Smooth muscle cell (in vitro differentiated cells): ENCODE measurements around the gene DCPS. TPM values are rescaled to one million over a fixed set of nuclear protein-coding genes. Genes with fewer than 3 reads are reported as not detected.

Experiments
- DNase-seq: peaks from one replicate; lab custom pipeline; 2025; ENCODE audit not compliant: unreplicated experiment; lab: John Stamatoyannopoulos, UW
- H2AFZ ChIP-seq: fragments of 200-600 bp; sonication (generic); 2 replicates; pipeline ENCODE4 v1.6.0; 2016; ENCODE audit warnings: antibody characterized with exemption, low read depth, mild to moderate bottlenecking
- H3F3A ChIP-seq: fragments of 200-600 bp; sonication (generic); 2 replicates; pipeline ENCODE4 v1.6.0; 2017; ENCODE audit warnings: antibody characterized with exemption, low read depth
- H3K27ac ChIP-seq: fragments of 200-600 bp; sonication (generic); 2 replicates; pipeline ENCODE4 v1.5.1; 2016; ENCODE audit warnings: low read depth, mild to moderate bottlenecking
- H3K27me3 ChIP-seq: fragments of 200-600 bp; sonication (generic); 2 replicates; pipeline ENCODE4 v1.6.1; 2016; ENCODE audit warnings: low read depth, mild to moderate bottlenecking
- H3K36me3 ChIP-seq: fragments of 200-600 bp; sonication (generic); 2 replicates; pipeline ENCODE4 v1.5.1; 2016; ENCODE audit warnings: low read depth
- H3K4me1 ChIP-seq: fragments of 200-600 bp; sonication (generic); 2 replicates; pipeline ENCODE4 v1.5.1; 2016; ENCODE audit warnings: low read depth
- H3K4me2 ChIP-seq: fragments of 200-600 bp; sonication (generic); 2 replicates; pipeline ENCODE4 v1.6.0; 2016; ENCODE audit warnings: mild to moderate bottlenecking
- H3K4me3 ChIP-seq: fragments of 200-600 bp; sonication (generic); 2 replicates; pipeline ENCODE4 v1.5.1; 2016; ENCODE audit warnings: mild to moderate bottlenecking
- H3K79me2 ChIP-seq: fragments of 200-600 bp; sonication (generic); 2 replicates; pipeline ENCODE4 v1.6.0; 2016; ENCODE audit warnings: low read depth, mild to moderate bottlenecking
- H3K9ac ChIP-seq: fragments of 200-600 bp; sonication (generic); 2 replicates; pipeline ENCODE4 v1.6.0; 2016; ENCODE audit warnings: low read depth
- H3K9me3 ChIP-seq: fragments of 200-600 bp; sonication (generic); replicated peaks from 2 replicates; pipeline ENCODE4 v1.5.1; 2016; ENCODE audit warnings: low read depth
- H4K20me1 ChIP-seq: fragments of 200-600 bp; sonication (generic); 2 replicates; pipeline ENCODE4 v1.6.0; 2016; ENCODE audit warnings: low read depth
- CTCF ChIP-seq: fragments of 200-600 bp; sonication (generic); IDR thresholded peaks from 2 replicates; pipeline ENCODE4 v1.5.1; 2017; ENCODE audit warnings: borderline replicate concordance, mild to moderate bottlenecking, antibody characterized with exemption; ENCODE audit not compliant: insufficient read depth, poor library complexity, severe bottlenecking
- WGBS: methylation state at CpG from one replicate; pipeline ENCODE4 v1.1.7; 2016; ENCODE audit warnings: low lambda C conversion rate; 5-methylcytosine and 5-hydroxymethylcytosine counted together
- polyA plus RNA-seq: library from polyadenylated mRNA; unstranded; fragments of >200 nt; fragmentation: Nextera tagmentation; extraction: Ambion mirVana; gene quantifications from 2 replicates; pipeline ENCODE4 v1.2.1, GENCODE V29; 2016
- total RNA-seq: library from RNA; depleted of rRNA; stranded (reverse); fragments of >200 nt; gene quantifications from 2 replicates; pipeline ENCODE4 v1.2.3, GENCODE V29; 2014

DCPS gene
- total and polyA plus RNA-seq, 2 experiments from 2014 or later: 19.0 to 25.4 TPM

GRCh38 chr11:126344141-126345080 is 40.6 kb downstream of the DCPS start:
- Histone ChIP-seq H3K27ac (peak overlapping the region; percentile 87), H3K4me2 (no peak overlapping the region), H3K4me3 (no peak overlapping the region), H3K4me1 (peaks cover 44% of the 10 kb centered on the region), H3K79me2 (peaks cover 4% of the 10 kb centered on the region), H4K20me1 (no peaks in the 10 kb centered on the region), H3K36me3 (no peaks in the 10 kb centered on the region), H3K9ac (no peak overlapping the region), H2AFZ (no peak overlapping the region), H3K9me3 (no peaks in the 10 kb centered on the region), H3F3A (peaks cover 25% of the 10 kb centered on the region), H3K27me3 (no peaks in the 10 kb centered on the region)
- TF ChIP-seq CTCF: no peak
- no peak for DNase-seq
- 91% methylated on average over 11 of the region's 11 CpGs for WGBS

- Histone ChIP-seq H3K79me2 (peaks cover 11% of the 10 kb centered on the region), H3K27me3 (no peaks in the 10 kb centered on the region), H3K4me3 (no peak overlapping the region), H2AFZ (no peak overlapping the region), H3K27ac (peak overlapping the region; percentile 87), H3K9me3 (no peaks in the 10 kb centered on the region), H3F3A (peaks cover 32% of the 10 kb centered on the region), H3K36me3 (no peaks in the 10 kb centered on the region), H4K20me1 (no peaks in the 10 kb centered on the region), H3K9ac (no peak overlapping the region), H3K4me2 (no peak overlapping the region), H3K4me1 (peaks cover 36% of the 10 kb centered on the region)
- DNase-seq: no peak
- 96% methylated on average over 16 of the region's 16 CpGs for WGBS
- no peak for TF ChIP-seq CTCF
These were observed 41.4 kb downstream of the DCPS start for GRCh38 chr11:126345283-126345682.

GRCh38 chr11:126345759-126346585 is 42.1 kb downstream of the DCPS start:
- peak overlapping the region; percentile 44 for H3K9ac ChIP-seq
- no peak for DNase-seq
- peak overlapping the region; percentile 64 for H3K4me2 ChIP-seq

More at GRCh38 chr11:126345759-126346585, 42.1 kb downstream of the DCPS start:
- no peaks in the 10 kb centered on the region for H4K20me1 ChIP-seq
- 31% methylated on average over 17 of the region's 17 CpGs for WGBS
- no peak overlapping the region for H2AFZ ChIP-seq
- peaks cover 29% of the 10 kb centered on the region for H3K4me1 ChIP-seq
- peaks cover 18% of the 10 kb centered on the region for H3K79me2 ChIP-seq
- H3K27me3 ChIP-seq: no peaks in the 10 kb centered on the region
- peak overlapping the region; percentile 87 for H3K27ac ChIP-seq
- no peaks in the 10 kb centered on the region for H3K9me3 ChIP-seq
- H3F3A ChIP-seq: peaks cover 39% of the 10 kb centered on the region
- TF ChIP-seq CTCF: no peak
- no peak overlapping the region for H3K4me3 ChIP-seq
- no peaks in the 10 kb centered on the region for H3K36me3 ChIP-seq
